ENCODE measurements around the gene ZNF500. TPM values are rescaled to one million over a fixed set of nuclear protein-coding genes. Genes with fewer than 3 reads are reported as not detected.
A peak's percentile ranks its signal among the peaks of the same experiment; 100 is the strongest.
"Not testable (repeated sequence)": the region's sequence is repeated elsewhere in the genome, so short reads cannot be mapped to it uniquely, and the experiment has no call there.

The ZNF500 gene
- total RNA-seq, 1 donor, result 27.5 TPM

DNA sequence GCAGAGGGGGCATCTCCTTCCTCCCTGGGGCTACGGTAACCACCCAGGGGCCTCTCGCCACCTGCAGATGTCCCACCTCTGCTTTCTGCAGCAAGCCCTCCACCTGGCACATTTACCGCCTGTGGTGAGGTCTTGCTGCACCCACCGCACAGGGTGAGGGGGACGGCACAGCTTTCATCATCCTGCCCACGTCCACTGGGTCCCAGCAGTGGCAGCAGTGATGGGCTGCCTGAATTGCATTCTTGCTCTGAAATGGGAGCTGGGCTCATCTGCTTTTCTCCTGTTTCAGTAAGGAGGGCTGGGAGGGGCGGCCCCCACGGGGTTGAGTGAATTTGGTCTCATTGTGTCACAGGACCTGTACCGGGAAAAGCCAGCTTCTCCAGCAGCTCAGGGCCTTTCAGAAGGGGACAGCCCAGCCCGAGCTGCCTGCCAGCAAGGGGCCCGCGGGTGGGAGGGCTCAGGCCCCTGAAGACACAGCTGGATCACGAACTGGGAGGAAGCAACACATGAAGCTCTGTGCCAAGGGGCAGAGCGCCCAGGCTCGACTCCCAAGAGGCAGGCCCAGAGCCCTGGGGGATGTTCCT, 19.9 kb downstream of the ZNF500 start:
- DNase-seq (ENCODE audit: low read depth in 2 of 3, low spot score in 2 of 3), result no peak

- no peak for DNase-seq (ENCODE audit: low read depth in 2 of 3, low spot score in 2 of 3)
Measured at GRCh38 chr16:4746215-4746614, 20.7 kb downstream of the ZNF500 start.

- DNase-seq (ENCODE audit: low read depth in 2 of 3, low spot score in 2 of 3), result no peak
Measured at GRCh38 chr16:4745274-4745569, 21.7 kb downstream of the ZNF500 start.

- DNase-seq (ENCODE audit: low read depth in 2 of 3, low spot score in 2 of 3), result no peak
Measured at GRCh38 chr16:4744555-4745273, 22.2 kb downstream of the ZNF500 start.

GRCh38 chr16:4743226-4743878, 23.6 kb downstream of the ZNF500 start:
- no peak for DNase-seq (ENCODE audit: low read depth in 2 of 3, low spot score in 2 of 3)

DNA sequence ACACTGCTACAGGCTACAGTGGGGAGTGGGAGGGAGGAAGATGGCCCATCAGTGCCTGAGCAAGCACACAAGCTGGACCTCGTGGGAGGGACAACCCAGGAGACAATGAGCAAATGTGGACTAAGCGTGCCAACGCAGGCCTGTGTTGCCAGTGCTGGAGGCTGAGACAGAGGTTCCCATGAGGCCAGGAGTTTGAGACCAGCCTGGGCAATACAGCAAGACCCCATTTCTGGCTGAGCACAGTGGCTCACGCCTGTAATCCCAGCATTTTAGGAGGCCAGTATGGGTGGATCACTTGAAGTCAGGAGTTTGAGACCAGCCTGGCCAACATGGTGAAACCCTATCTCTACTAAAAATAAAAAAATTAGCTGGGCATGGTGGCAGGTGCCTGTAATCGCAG, 28.6 kb downstream of the ZNF500 start:
- DNase-seq (ENCODE audit: low read depth in 2 of 3, low spot score in 2 of 3), result not testable (repeated sequence)

DNA sequence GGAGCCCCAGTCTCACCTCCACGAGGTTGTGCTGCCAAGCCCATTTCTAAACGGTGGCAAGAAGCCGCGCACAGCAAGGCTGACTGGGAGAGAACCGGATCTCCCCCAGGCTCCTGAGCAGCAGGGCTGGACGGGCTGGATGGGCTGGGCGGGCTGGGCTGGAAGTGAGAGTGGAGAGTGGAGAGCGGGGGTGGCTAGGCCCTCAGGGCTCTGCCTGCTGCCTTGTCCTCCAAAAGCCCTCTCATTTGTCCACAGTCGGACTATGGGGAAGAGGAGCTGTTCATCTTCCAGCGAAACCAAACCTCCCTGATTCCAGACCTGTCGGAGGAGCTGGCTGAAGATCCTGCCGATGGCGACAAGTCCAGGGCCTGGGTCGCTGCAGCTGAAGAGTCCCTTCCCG, 29.4 kb downstream of the ZNF500 start:
- DNase-seq (ENCODE audit: low read depth in 2 of 3, low spot score in 2 of 3), result no peak

- no peak for DNase-seq (ENCODE audit: low read depth in 2 of 3, low spot score in 2 of 3)
Measured at GRCh38 chr16:4736546-4736945, 30.4 kb downstream of the ZNF500 start.

DNA sequence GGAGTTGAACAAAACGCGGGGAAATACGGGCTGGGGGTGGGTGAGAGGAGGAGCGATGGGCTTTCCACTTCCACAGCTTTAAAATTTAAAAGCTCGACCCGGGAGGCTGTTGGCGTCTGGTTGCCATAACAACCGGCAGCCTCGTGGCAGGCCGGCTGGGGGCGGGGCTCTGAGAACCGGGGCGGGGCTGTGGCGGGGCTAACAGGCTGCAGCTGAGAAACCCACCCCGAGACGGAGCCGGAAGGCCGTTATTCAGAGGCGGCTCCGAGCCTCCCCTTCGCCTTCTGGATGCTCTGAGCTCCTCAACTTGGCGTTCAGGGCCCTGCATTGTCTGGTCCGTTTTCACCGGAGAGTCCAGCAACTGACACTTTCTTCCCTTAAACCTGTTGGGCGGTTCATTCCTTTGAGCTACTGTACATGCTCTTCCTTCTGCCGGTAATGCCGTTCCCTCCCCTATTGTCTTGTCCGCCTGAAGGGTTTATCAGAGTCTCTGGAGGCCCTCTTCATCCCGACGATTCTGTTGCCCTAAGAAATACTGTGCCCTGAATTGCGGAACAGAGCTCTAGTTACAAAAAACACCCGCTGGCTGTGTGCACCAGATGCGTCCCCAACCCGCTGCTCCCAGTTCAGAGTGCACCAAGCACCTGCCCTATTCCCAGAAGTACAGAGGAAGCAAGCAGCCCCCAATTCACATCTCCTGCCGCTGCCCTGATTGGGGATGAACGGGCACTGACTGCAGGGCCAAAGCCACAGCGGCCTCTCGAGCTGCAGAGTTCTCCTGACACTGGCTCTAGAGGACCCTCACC, 32.0 kb downstream of the ZNF500 start:
- DNase-seq (ENCODE audit: low read depth in 2 of 3, low spot score in 2 of 3), result peak; percentile 74 to 91 (median 84)

GRCh38 chr16:4734063-4734729, 32.8 kb downstream of the ZNF500 start, which contains the start of the genes ANKS3 and DNAAF8:
TSS of gene ANKS3 (minus strand) at chr16:4734271. CDS start at chr16:4730149, 4,122 bp downstream.
TSS of gene DNAAF8 (plus strand) at chr16:4734537. CDS start at chr16:4736515, 1,978 bp downstream.
- DNase-seq (ENCODE audit: low read depth in 2 of 3, low spot score in 2 of 3), result peak; percentile 53 to 79 (median 75)

DNA sequence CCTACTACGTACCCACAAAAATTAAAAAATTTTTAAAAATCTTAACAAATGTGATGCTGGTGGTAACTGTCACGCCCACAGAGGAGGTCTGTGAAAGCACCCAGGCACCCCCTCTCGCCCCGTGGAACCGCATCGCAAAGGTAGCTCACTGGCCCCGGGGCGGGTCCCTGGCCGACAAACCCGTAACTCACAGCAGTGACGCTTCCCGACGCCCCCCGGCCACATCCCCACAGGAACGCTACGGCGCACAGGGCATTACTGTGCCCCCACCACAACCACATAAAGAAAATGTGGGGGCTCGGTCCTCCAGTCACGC, 33.3 kb downstream of the ZNF500 start:
- DNase-seq (ENCODE audit: low read depth in 2 of 3, low spot score in 2 of 3), result peak in 1 of 3 donors; percentile 30

DNA sequence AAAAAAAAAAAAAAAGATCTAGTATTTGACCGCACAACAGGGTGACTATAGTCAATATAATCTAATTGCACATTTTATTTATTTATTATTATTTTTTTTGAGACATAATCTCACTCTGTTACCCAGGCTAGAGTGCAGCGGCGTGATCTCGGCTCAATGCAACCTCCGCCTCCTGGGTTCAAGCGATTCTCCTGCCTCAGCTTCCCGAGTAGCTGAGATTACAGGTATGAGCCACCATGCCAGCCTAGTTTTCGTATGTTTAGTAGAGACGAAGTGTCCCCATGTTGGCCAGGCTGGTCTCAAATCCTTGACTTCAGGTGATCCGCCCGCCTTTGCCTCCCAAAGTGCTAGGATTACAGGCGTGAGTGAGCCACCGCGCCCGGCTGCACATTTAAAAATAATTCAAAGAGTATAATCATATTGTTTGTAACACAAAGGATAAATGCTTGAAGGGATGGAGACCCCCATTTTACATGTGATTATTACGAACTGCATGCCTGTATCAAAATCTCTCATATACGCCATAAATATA, 33.7 kb downstream of the ZNF500 start:
- no peak for DNase-seq (ENCODE audit: low read depth in 2 of 3, low spot score in 2 of 3)

- no peak for DNase-seq (ENCODE audit: low read depth in 2 of 3, low spot score in 2 of 3)
Measured at GRCh38 chr16:4729876-4730275, 37.1 kb downstream of the ZNF500 start.

GRCh38 chr16:4728676-4729075, 38.3 kb downstream of the ZNF500 start:
- no peak for DNase-seq (ENCODE audit: low read depth in 2 of 3, low spot score in 2 of 3)

- DNase-seq (ENCODE audit: low read depth in 2 of 3, low spot score in 2 of 3), result no peak
Measured at GRCh38 chr16:4726616-4727015, 40.3 kb downstream of the ZNF500 start.

DNA sequence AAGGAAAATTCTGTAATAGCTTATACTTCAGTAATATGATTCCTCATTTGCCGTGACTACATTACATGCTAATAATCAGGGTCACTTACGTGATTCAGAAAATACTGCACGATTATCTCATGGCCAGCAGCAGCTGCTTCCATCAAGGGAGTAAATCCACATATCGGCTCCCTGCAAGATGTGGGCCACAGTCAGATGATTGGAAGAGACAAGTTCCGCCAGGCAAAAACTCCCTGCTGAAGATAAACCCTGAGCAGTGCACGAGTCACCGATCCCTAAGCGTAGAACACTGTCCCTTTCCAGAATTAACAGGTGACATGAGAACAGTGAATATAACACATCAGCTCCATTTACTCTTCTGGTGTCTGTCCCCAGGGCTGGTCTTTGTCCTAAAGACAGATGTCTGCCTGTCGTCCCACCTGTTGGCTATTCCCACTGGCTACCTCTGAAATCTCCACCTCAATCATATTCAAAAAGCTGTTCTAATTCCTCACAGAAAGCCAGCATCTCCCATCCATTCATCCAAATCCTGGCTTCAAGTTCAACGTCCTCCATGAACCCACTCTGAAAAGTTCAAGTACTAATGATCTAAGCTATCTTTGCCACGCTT, 42.2 kb downstream of the ZNF500 start:
- no peak for DNase-seq (ENCODE audit: low read depth in 2 of 3, low spot score in 2 of 3)

GRCh38 chr16:4723071-4723767, 43.7 kb downstream of the ZNF500 start:
- no peak for DNase-seq (ENCODE audit: low read depth in 2 of 3, low spot score in 2 of 3)

GRCh38 chr16:4718466-4718865, 48.5 kb downstream of the ZNF500 start:
- no peak for DNase-seq (ENCODE audit: low read depth in 2 of 3, low spot score in 2 of 3)

DNA sequence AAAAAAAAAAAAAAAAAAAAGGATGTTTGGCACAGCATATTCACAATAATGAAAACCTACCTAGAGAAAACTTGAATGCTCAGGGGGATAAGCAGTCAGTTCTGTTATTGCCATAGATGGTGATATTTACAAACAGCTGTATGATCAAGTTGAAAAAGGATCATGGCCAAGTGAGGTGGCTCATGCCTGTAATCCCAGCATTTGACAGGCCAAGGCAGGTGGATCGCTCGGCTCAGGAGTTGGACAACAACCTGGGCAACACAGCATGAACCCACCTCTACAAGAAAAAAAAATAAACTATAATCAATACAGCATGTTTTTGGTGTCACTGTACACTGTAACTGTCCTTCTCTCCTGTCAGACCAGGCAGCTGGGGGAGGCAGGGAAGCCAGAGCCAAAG, 52.0 kb downstream of the ZNF500 start:
- DNase-seq (ENCODE audit: low read depth in 2 of 3, low spot score in 2 of 3), result no peak

All from hematopoietic multipotent progenitor cell (in vitro differentiated cells).